Measurements from ENCODE around the gene PNPO. TPM values are rescaled to one million over a fixed set of nuclear protein-coding genes. Genes with fewer than 3 reads are reported as not detected.
A peak's percentile ranks its signal among the peaks of the same experiment; 100 is the strongest.

Gene PNPO
- polyA plus RNA-seq, 1 of the 3 experiments (the other 2 are of a cell fraction), result 26.1 TPM

GRCh38 chr17:47956791-47957590, 15.6 kb downstream of the PNPO start:
- WGBS (ENCODE audit: low lambda C conversion rate), result 74% methylated on average over 2 of the region's 4 CpGs
- no peaks in the 10 kb centered on the region for H3F3A ChIP-seq (replicated peaks; ENCODE audit: insufficient read depth)
- no peaks in the 10 kb centered on the region for H3K27me3 ChIP-seq (ENCODE audit: insufficient read depth)
- no peaks in the 10 kb centered on the region for H3K36me3 ChIP-seq (replicated peaks in 1 of 2; ENCODE audit: control insufficient read depth in 1 of 2, insufficient read depth in 2 of 2, low read length in 1 of 2)
- no peak for TF ChIP-seq MAX (IDR thresholded peaks at IDR 0.05; ENCODE audit: low read depth)
- no peak for TF ChIP-seq SMC3 (IDR thresholded peaks at IDR 0.05; ENCODE audit: low read depth, low read length)
- TF ChIP-seq MXI1 (IDR thresholded peaks at IDR 0.05; ENCODE audit: low read depth, low read length), result no peak
- no peak for TF ChIP-seq JUND (IDR thresholded peaks at IDR 0.05)
- no peak for TF ChIP-seq ELF1 (IDR thresholded peaks at IDR 0.05)
- no peak for TF ChIP-seq EP300 (IDR thresholded peaks at IDR 0.05; ENCODE audit: borderline replicate concordance in 1 of 2, low read depth in 1 of 2, low read length in 1 of 2)
- no peak for TF ChIP-seq REST (IDR thresholded peaks at IDR 0.05; ENCODE audit: low read depth, low read length)
- no peak for TF ChIP-seq TEAD4 (IDR thresholded peaks at IDR 0.05; ENCODE audit: borderline replicate concordance, insufficient read depth)
- TF ChIP-seq GATA2 (CRISPR knock-in tag; IDR thresholded peaks at IDR 0.05), result no peak
- TF ChIP-seq PBX3 (IDR thresholded peaks at IDR 0.05), result no peak
- no peak for TF ChIP-seq ZBTB33 (IDR thresholded peaks at IDR 0.05; ENCODE audit: borderline replicate concordance, low read depth)
- TF ChIP-seq RCOR1 (IDR thresholded peaks at IDR 0.05; ENCODE audit: low read length), result no peak
- no peak for TF ChIP-seq USF2 (IDR thresholded peaks at IDR 0.05; ENCODE audit: borderline replicate concordance, low read depth, low read length)
- TF ChIP-seq FOXJ3 (CRISPR knock-in tag; IDR thresholded peaks at IDR 0.05), result no peak
- no peak for TF ChIP-seq MEF2A (IDR thresholded peaks at IDR 0.05; ENCODE audit: borderline replicate concordance, low read depth)
- TF ChIP-seq IRF3 (IDR thresholded peaks at IDR 0.05; ENCODE audit: low read depth, low read length), result no peak
- no peaks in the 10 kb centered on the region for H3K9me2 ChIP-seq
- no peaks in the 10 kb centered on the region for H3K9me3 ChIP-seq
- no peak overlapping the region for H3K27ac ChIP-seq (ENCODE audit: low read depth in 2 of 2, low read length in 1 of 2)
- H3K4me3 ChIP-seq (ENCODE audit: low read depth in 2 of 2, low read length in 1 of 2), result no peak overlapping the region
- H3K9ac ChIP-seq, result no peak overlapping the region
- no peak overlapping the region for H2AFZ ChIP-seq (ENCODE audit: low read depth)
- no peaks in the 10 kb centered on the region for H3K79me2 ChIP-seq (ENCODE audit: insufficient read depth)
- ChIA-PET POLR2A (interaction anchor here (0.7 to 1.1 kb wide), 3 partner anchors 10 to 16 kb away, joined by 4 read pairs; partner anchors contain the start of gene PNPO), CTCF (interaction anchor here (0.6 to 41.6 kb wide), 8 partner anchors 1 to 630 kb away, joined by 3 to 1216 read pairs (median 12); partner anchors contain the start of genes CDK5RAP3, PNPO and PRR15L)
- no peak for DNase-seq
- peaks cover 0 to 10% of the 10 kb centered on the region in 2 experiments; a peak in 3 of 4 replicates for H3K4me1 ChIP-seq (ENCODE audit: control insufficient read depth in 1 of 2, insufficient read depth in 2 of 2, low read depth in 1 of 2, low read length in 1 of 2)
- H3K4me2 ChIP-seq, result peak overlapping the region; percentile 45
- H4K20me1 ChIP-seq (ENCODE audit: insufficient read depth), result no peaks in the 10 kb centered on the region
